Measurements from ENCODE around the gene SLF1.

SLF1 gene

DNA sequence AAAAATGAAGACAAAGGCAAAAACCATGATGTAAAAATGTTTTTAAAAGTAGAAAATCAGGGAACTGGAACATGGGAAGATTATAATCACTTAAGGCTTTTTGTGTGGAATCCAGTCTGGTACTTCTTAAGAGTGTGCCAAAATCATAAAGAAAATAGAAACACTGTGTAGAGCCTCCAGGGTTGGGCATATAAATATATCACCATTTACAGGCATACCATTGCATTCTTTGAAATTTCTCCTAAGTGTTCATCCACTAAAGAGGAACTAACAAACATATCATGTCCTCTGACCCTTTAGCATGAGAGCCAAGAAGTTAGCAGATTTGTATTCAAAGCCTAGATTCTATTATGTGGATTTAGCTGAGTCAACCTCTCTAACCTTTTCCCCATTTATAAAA, 93.3 kb downstream of the SLF1 start:
- no peak for DNase-seq (ENCODE audit: low read depth in 2 of 2)

DNA sequence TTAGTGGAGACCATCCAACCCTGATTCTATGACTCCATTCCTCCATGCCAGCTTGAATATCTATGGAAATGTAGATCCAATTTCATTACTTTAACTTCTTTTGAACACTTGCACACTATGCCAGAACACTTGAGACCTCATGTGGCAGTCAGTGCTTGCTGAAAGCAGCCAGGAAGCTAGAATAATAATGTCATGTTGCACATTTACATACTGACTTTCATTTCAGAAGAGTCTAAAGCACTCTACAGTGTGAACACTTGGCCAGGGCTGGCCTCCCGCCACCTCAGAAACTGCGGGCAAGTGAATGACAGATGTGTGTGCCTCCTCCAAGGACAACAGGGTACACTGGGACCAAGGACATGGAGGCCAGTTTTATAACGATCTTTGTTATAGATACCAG, 97.3 kb downstream of the SLF1 start:
- no peak for DNase-seq (ENCODE audit: low read depth in 2 of 2)

DNA sequence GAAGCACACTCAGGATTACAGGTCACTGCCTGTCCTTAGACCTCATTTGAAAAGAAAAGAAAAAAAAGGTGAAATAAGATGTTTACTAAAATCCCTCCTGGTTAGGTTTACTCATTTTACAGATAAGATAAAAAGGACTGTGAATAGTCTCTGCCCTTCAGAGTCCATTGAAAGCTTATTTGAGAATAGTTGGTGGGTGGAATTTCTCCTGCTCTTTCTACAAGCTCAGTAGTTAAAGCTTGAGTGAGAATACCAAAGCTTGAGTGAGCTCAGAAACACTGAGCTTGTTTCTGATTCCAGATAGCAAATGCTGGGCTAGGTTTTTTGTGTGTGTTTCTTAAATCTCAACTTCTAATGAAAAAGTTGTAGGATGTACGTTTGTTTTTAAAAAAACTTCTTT, 106.7 kb downstream of the SLF1 start:
- no peak for DNase-seq (ENCODE audit: low read depth in 2 of 2)

DNA sequence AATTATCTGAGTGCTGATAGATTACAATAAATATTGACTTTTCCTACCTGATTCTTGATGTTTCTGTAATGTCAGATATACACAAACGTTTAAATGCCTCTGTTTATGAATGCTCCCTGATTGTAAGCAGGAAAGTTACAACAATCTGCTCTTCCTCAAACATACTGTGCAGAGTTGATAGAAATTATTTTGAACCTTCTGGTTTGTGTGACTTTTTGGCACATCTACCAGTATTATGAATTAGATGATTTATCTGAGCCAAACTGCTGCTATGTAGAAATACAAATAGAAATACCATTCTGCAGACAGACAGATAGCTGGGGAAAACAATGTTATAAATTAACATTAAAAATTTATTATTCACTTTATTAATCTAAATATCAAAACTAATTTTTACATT, 113.0 kb downstream of the SLF1 start:
- DNase-seq (ENCODE audit: low read depth in 2 of 2): no peak

DNA sequence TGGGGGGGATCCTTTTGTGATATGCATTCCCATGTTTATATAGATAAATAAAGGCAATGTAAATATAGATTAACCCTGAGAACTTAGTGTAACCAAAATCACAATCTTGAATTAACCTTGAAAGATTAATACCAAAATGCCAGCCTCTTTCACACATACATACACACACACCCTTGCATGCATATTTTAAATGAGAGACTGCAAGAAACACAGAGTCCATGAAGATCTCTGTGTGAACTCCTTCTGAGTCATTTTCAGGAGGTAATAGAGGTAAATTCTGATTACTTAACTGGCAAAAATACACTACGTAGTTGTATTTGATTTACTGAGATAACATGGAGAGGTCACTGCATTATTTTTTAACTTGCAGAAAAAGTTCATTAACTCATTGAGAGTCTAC, 118.0 kb downstream of the SLF1 start:
- no peak for DNase-seq (ENCODE audit: low read depth in 2 of 2)

DNA sequence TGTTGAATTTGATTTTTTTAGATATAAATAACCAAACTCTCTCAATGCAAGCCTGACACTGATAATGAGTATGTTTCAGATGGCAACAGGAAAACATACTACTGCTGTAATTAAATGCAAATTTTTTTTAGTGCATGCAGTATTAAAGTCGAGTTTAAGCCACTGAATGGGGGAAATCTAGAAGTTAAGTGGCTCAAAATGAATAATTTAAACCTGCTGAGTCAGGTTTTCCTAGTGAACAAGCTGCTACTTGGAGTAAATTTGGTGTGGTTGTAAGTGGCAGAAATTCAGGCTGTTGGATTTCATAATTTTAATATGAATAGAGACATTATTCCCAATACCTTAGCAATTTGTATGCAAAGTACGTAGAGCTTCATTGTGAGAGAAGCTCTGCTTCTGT, 121.8 kb downstream of the SLF1 start:
- DNase-seq (ENCODE audit: low read depth in 2 of 2): no peak

DNA sequence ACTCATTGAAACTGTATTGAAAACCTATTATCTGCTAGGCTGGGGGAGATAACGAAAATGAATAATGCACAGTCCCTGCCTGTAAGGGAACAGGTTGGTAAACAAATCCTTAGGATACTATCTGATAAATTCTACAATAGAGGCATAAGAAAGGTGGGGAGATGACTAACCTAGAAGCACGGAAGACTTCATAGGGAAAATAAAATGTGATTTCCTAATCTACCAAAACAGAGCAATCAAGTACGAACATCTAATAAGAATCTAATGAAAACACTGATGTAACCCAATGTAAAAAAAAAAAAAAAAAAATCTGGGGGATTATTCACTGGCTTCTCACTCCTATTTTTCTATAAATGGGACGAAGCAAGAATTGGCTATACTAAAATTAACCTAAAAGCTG, 124.4 kb downstream of the SLF1 start:
- DNase-seq (ENCODE audit: low read depth in 2 of 2): no peak

DNA sequence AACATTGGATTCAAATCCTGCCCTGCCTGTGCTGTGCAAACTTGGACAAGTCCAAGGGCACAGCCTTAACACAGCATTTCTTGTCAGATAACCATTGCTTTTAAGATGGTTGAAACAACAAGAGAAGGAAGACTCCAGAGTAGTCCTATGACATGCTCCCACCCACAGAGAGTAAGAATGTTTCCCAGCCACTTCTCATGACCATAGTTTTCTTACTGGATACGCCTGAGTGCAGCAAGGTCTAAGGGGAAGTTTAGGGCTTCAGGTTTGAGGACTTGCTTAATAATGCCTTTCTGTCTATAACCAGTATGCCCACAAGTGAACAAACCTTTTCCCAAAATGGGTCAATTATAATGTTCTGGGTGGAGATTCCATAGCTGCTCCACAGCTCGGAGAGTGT, 126.4 kb downstream of the SLF1 start:
- no peak for DNase-seq (ENCODE audit: low read depth in 2 of 2)

DNA sequence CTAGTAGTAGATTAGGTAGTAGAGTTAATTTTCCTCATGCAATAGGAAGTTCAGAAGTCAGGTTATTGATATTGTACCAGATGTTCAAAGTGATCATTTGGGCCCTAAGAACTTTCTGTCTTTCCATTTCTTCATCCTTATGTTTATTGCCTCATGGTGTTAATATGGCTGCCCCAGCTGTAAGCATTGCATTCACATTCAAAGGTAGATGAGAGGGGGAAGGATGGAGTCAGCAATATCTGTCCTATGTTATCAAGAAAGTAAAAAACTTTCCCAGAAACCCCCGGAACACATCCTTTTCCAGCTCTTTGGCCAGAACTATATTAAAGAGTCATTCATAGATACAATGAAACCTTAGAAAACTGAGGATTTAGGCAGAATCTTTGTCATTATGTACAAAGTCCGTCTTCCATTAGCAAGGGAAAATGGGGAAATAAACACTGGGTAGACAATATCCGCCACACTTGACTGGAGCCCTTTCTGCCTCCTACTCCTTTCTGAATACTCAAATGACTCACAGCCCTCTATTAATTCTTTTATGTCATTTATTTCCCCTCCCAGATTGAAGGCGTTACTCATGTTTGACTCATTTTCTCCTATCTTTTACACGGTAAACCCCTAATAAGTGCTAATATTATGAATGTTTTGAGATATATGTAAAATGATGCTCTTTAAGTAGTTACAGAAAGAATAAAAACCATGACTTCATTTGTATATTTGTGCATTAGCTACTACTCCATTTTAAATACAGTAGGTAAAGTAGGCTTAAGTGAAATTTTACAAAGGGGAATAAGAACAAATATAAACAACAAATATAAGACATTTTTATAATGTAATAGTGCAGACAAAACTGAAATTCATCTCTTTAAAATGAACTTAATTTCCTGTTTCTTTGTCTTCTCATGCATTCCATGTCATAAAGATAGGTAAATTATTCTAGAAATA, 127.6 kb downstream of the SLF1 start:
- DNase-seq (ENCODE audit: low read depth in 2 of 2): no peak

DNA sequence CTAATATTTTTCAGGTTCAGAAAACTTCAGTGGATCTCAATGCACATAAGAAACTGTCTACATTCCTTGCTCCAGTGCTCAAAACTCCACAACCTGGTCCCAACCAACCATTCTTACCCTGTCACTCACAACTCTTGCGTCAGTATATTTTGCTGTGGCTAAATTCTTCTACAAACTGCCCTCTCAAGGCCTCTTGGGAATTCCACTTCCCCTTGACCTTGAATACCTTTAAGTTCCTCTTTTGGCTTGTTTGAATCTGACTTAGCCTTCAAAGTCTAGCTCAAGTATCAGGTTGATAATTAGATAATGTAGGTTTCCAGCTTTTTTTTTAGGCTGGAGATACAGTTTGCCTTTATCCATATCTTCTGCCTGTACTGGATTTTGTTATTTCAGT, 128.3 kb downstream of the SLF1 start:
- no peak for DNase-seq (ENCODE audit: low read depth in 2 of 2)
